Right renal pelvis (tissue), 4 donors: ENCODE data around the gene SPTLC3. TPM values are rescaled to one million over a fixed set of nuclear protein-coding genes. Genes with fewer than 3 reads are reported as not detected.
A peak's percentile ranks its signal among the peaks of the same experiment; 100 is the strongest.
"Not testable (repeated sequence)": the region's sequence is repeated elsewhere in the genome, so short reads cannot be mapped to it uniquely, and the experiment has no call there.

Experiments
- DNase-seq, 4 donors: peaks; one replicate each; pipeline ENCODE4 v3.0.0-alpha.2; 2013; ENCODE audit warnings: low read depth in 4 of 4, low spot score in 3 of 4, missing footprints in 1 of 4
- polyA plus RNA-seq, 4 donors: library from polyadenylated mRNA; unstranded; fragments of 120-200 nt; gene quantifications; one replicate each; pipeline ENCODE4 v1.2.1, GENCODE V29; 2013; ENCODE audit not compliant: insufficient read length in 4 of 4

SPTLC3 gene
- polyA plus RNA-seq: 10 to 100 TPM; 16.4 to 25.4 (median 21.0) TPM

DNA sequence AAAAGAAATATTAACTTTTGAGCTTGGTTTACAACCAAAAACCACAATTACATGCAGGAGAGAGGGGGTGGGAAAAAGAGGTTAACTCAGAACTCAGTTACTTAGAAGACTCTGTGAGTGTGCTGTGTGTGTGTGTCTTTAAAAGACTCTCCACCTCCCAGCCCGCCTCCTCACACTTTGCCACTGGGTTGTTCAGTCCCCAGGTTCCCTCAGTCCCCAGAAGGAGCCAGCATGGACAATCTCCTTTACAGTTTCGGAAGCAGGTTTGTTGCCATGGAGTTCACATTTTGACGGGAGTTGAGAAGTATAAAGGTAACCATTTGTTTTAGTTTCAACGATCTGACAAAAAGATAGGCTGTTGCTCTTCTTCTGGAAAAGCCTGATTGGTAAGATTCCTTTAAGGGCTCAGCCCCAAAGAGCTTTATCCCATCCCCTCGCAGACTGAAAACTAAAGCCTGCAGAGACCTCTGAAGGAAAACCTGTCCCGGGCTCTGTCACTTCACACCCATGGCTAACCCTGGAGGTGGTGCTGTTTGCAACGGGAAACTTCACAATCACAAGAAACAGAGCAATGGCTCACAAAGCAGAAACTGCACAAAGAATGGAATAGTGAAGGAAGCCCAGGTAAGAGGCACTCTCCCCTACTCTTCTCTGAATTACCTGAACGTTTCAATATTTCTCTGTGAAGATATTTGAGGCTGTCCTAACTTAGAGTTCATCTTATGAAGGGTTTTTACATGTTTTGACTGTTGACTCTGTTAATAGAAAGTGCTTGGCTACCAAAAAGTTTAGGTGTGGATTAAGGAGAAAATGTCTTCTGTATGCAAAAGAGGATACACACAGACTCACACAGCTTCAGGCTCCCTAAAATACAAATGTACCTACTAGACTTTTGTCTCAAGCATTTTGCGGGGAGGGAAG lies at the start of gene SPTLC3:
SPTLC3 (plus strand) TSS at position 212 of the 921 bp plus-strand sequence; CDS start at position 508, 296 bp downstream.
- peak; percentile 28 to 40 (median 36) for DNase-seq

DNA sequence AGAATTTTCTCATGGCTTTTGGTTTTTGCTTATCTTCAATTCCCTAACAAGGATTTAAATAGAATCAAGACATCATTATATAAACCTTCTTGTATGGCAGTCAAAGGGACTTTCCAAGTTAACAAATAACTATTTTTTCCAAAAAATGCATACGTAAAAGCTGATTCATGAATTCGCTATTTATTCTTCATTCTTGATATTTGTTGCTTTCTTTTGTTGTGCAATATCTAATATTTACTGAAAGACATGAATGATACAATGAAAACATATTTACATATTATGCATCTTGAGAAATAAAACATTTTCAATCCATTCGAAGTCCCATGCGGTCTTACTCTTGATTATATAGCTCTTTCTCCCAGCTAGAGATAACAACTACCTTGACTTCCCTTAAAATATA lies 47.0 kb upstream of the SPTLC3 start:
- no peak for DNase-seq

DNA sequence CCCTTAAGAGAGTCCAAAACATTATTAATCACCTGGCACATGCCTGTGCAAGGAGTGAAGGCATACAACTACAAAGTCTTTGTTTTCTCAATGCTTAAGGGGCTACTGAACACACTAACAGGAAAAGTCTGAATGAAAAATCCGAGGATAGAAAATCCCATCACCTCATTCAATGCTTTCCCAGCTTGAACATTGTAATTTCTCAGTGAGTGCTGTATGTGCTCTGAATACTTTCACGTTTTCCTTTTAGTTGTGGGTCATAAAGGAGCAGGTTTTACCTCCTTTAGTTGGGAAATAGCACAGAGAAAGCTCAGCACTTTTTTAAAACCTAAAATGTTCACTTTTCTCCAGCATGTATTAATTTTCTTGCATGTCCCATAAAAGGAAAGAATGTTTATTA lies 45.9 kb upstream of the SPTLC3 start:
- DNase-seq: no peak

DNA sequence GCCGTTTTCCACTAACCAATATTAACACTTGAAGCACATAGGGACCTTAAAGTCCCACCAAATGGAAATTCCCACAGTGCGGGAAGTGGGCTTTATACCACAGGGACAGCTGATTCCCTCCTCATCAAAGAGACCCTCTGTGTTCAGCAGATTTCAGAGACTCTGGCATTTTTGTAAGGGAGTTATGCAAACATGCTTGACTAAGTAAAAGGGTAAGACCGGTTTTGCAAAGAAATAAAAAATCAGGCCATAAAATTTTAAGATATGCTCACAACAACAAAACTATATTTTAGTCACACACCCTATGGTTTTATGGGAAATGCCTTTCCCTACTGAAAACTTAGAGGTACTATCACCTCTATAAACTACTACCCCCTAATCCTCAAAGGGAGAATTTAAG lies 45.4 kb upstream of the SPTLC3 start:
- peak in 1 of 4 donors; percentile 15 for DNase-seq

DNA sequence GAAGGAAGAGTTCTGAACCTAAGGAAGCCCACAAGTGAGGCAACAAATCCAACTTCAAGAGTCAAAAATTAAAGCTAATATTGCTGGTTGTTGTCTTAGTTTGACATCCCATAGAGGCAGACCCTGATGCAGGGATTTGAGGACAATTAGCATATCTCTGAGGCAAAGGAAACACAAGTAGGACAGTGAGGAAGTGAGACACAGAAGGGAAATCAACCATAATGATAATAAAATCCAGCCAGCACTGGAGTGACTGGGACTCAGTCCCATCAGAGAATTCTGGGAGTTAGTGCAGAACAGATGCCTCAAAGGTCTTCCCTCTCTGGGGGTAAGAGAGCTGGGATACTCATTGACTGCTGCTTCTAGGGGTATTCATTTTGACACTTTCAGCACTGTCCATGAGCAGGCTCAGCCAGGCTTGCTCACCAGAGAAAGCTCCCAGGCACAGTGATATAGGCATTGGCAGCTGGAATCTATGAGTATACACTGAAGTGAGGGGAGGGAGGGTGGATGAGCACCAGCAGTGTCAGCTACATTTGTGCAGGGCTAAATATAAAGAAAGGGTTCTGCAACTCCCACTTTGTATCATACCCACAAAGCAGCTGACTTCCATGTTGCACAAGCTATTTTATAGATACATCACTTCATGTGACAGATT lies 43.4 kb upstream of the SPTLC3 start:
- DNase-seq: no peak

DNA sequence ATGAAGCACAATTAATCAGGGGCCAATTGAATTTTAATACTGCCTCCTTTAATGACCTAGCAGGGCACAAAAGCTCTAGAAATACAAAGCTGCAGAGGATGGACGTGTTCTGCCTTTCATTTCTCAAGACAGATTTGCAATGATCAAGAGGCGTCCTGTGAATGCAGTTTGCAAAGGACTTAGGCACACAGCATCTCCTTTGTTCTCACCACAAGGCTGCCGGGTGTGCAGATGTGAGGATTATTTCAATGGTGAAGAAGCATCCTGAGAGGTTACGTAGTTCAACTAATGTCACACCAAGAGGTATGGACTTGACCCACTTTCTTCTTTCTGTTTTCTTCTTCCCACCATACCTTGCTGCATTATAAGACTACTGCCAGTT lies 42.9 kb upstream of the SPTLC3 start:
- no peak for DNase-seq

DNA sequence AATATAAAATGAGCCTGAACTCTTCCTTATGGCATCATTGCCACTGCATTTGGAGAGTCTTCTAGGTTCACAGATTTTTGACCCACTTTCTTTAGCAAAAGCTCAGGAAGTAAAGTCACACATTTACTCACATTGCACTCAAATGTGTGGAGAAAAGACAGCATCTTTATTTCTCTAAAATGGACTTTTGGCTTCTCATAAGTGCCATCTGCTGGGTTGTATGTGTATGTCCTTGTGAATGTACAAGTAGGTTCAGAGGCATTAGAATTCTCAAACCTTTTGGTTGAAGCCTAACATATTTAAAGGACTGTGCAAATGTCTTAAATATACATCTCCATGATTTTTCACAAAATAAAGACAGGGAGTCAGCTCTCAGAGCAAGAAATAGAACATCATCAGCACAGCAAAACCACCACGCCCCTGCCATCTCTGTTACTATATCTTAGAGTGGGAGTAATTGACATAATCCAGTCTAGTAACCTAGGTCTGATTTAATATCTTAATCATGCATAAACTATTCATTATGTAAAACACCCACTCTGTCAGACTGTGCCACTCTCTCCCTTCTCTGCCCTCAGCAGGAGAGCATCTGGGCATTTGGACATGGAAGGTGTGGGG lies 42.2 kb upstream of the SPTLC3 start:
- no peak for DNase-seq

DNA sequence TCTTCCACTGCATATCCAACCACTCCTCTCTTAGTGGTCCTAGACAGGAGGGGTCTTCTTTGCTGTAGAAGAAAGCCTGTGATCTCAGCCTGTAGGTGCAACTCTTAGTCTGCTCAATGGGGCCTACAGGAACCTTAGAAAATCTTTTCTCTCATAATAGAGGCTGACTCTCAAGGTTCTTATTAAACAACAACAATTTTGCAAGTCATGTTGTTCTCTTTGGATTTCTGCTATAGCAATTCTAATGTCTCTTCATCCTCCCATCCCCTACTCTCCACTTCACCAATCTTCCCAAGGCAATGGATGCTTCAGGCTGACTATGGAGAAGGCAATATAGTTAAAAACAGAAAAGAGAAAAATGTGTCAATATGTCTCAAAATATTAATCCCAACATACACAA lies 40.8 kb upstream of the SPTLC3 start:
- DNase-seq: no peak

DNA sequence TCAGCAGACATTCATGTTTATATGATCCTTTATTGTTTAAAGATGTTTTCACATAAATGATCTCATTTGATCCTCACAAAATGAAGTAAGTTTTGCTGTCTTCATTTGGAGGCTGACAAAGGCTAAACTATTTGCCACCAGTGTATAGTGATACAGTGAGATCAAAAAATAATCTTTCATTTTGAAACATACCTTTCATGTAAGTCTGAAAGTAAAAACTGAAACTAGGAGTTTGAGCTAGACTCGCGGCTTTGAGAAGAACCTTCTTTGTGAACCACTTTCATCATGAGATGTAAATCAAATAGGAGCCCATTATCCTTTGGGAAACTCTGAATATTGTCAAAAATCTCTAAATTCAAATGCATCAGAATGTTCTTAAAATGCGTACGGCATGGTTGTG lies 40.3 kb upstream of the SPTLC3 start:
- DNase-seq: no peak

DNA sequence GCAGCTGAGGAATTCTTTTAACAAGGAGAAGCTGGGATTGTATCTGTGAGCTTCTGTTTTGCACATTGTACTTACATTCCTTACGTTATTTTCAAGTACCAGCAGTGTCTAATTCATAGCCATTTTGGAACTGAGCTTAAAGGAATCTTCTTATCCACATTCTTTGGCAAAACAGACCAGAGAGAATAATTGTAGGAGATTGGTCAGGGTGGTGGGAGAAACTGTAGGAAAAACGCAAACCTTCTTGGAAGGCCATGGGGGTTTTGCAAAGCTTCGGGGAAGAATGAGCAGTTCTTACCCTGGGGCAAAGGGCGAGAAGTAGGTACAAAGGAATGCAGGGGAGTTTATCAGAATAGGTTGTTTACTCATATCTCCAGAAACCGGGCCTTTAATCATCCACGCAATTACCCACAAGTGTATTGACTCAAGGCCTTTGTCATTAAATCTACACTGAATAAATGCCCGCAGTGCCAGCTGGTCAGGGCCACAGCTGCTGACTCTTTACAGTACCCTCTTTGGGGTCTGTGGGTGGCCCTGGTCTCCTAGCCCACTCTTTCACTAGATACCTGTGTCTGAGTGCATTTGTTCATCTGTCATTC lies 39.6 kb upstream of the SPTLC3 start:
- DNase-seq: no peak

DNA sequence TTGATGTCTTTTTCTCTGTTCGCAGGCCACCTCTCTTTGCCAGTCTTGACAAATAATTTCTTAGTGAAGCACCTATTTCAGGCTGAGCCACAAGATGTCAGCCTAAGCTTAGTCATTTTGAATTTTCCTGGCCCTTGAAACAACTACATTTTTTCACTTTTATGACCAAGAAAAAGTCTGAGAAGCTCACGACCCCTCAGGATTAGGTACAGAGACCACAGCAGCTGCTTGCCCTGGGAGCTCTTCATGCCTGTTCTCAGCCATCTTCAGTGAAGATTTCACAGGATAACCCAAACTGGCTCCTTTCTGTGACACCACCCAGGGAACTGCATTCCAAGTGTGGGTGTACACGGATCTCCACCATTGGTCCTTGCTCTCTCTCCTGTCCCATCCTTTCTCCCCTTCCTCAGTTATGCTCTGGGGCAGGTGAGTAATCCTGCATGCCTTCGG lies 38.4 kb upstream of the SPTLC3 start:
- DNase-seq: peak in 1 of 4 donors; percentile 32

DNA sequence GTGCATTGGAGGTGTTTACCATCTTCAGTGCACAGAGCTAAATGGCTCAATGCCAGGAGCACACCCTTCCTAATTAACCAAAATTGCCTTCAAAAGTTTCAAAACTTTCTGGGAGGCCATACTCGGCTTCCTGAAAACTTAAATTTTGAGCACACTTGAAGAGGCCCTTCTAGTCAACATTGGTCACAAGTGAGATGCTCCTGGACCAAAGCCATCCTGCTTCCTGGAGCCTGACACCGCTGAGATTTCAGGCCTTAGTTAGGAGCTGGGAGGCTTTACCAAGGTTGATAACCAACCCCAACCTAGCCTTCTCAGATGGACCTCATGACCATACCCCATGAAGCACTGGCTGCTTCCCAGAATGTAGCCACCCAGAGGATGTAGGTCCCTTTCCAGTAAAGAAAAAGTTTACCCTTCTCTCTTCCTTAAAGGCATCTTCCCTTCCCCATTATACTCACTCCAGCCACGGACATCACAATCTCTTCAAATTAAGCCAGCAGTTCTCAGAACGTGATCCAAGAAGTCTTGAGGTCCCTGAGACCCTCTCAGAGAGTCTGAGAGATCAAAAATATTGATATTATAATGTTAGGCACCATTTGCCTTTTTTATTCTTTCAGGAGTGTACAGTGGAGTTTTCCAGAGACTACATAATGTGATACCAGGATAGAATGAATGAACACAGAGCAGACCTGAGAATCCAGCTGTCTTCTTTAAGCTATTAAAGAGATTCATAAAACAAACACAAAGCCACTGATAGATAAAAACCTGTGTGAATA lies 32.8 kb upstream of the SPTLC3 start:
- DNase-seq: no peak

DNA sequence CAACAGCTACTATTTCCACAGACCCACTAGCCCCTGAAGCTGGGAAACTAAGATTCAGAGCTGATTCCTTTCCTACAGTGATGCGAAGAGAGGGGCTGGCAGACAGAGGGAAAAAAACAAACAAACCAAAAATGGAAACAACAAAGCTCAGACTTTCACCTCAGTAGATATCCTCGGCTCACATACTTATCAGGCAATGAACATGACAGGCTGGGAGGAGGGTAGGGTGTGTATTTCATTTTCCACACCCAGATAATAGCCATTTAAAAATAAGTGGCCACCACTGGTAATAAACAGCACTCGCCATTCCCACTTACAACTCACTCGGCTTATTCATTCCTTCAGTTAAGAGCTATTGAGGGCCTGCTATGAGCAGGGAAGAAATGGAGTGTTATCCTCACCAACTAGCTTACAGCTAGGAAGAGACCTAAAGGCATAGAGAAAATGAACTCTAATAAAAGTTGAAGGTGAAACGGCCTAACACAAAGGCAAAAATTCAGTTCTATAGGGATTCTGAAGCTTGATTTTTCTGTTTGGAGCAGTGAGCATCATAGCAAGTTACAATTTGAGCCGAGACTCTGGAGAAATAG lies 32.0 kb upstream of the SPTLC3 start:
- no peak for DNase-seq

DNA sequence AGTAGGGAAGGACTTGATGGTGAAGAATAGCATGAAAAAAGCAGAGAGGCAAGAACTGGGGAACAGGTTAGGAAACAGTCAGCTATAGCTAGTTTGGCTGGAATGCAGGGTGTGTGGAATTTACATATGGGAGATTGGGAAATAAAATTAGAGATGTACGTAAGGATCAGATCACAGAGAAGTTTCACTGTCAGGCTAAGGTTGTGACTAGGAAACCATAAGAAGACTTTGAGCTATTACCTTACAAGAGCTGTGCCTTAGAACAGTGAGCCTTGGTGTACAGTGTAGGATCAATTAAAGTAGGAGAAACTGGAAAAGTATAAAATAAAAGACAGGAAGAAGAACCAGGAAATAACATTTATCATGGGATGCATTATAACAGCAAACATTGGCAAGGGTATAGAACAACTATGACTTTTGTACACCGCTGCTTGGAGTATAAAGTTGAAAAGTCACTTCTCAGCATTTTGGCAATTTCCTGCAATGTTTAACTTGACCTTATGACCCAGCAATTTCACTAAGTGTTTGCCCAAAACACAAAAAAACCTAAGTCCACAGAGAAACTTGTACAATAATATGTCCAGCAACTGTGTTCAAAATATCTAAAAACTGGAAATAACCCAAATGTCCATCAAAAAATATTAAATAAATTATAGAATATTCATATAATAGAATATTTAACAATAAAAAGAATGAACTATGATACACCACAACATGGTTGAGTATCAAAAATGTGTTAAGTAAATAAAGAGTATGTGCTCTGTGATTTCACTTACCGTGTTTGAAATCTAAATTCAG lies 31.2 kb upstream of the SPTLC3 start:
- DNase-seq: no peak

DNA sequence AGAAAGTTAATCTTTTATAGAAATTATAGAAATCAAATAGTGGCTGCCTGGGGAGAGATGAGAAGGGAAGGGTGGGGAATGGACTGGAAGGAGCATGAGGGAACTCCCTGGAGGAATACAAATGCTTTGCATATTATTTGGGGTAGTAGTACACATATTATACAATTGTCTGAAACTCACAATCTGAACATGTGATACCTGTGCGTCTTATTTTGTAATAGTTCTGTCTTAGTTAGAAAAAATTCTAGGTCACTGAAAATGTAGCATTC lies 30.7 kb upstream of the SPTLC3 start:
- DNase-seq: no peak

DNA sequence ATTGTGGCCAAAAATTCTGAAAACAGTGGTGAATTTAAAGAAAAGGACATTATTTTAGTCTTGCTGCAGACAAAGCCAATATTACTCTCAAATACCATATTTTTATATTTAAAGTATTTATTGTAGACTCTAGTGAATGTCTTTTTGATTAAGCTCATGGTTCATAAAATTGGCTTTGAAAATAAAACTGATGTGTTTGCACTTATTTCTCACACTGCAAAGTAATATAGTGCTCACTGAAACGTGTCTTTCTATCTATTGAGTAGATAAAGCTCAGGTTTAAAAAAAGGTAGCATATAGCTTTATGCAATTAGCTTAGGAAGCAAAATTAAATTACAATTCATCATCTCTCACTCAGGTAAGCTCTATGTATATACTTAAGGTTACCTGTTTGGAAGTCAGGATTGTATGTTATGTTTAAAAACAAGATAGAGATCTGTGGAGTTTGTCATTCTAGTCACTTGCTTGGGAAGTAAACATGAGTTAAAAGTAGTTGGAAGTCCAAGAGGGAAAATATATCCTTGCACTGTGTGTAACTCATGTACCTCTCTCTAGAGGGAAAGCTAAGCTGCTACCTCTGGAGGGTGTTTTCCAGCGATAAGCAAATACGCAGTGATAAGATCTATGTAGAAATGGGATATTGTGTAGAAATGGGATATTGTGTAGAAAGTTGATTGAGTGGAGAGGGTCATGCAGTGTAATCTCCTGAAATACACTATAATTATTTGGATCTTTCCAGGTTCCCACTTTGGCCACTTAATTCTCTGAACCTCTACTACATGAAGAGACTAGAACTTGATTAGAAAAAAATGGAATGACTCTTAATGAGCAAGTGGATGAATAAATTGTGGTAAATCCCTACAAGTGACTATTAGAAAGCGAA lies 29.9 kb upstream of the SPTLC3 start:
- DNase-seq: no peak

DNA sequence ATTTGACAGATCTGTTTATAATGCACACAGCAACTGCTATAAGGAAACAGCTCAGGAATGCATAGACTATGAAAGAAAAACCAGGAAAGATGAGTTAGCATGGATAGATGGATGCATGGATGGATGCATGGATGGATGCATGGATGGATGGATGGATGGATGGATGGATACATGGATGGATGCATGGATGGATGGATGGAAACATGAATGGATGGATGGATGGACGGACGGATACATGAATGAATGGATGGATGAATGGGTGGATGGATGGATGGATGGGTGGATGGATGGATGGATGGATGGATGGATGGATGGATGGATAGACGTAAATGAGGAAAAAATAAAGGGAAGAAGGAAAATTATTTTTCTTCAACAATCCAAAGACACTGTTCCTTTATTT lies 29.1 kb upstream of the SPTLC3 start:
- DNase-seq: not testable (repeated sequence)

DNA sequence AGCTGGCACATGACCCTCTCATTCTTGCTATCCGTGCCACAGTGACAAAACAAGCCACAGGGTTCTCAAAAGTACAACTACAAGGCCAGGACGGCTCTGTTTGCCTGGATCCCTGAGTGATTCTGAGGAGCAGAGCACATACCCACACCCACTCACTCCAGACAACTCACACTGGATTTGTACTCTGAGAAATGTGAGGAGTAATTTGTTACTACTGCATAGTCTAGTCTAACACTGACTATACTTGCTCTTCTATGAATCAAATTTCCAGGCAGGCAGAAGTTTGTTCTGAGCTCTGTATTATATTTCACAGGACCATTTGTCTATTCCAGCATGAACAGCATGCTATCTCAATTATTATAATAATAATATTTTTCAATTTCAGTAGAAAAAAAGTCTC lies 26.7 kb upstream of the SPTLC3 start:
- DNase-seq: no peak
